ENCODE measurements around the gene SCYL2. TPM values are rescaled to one million over a fixed set of nuclear protein-coding genes. Genes with fewer than 3 reads are reported as not detected.

The SCYL2 gene
- total RNA-seq, 2 experiments from 2014 or later, result 37.5 to 40.8 TPM

GRCh38 chr12:100345020-100345767 is 78.2 kb downstream of the SCYL2 start:
- Histone ChIP-seq H3K27me3 (ENCODE audit: control insufficient read depth in 1 of 2, insufficient read depth in 2 of 2, low read length in 2 of 2) (no peaks in the 10 kb centered on the region), H3K27ac (ENCODE audit: low read depth in 1 of 2, low read length in 2 of 2) (no peak overlapping the region), H3K4me1 (ENCODE audit: insufficient read depth, low read length) (no peaks in the 10 kb centered on the region), H3K4me3 (ENCODE audit: low read length) (no peak overlapping the region), H3K36me3 (ENCODE audit: insufficient read depth, low read length) (no peaks in the 10 kb centered on the region), H3K9me3 (ENCODE audit: control insufficient read depth in 1 of 2, insufficient read depth in 1 of 2, low read length in 2 of 2) (no peaks in the 10 kb centered on the region)
- intact Hi-C loops (cut with DNase I, micrococcal nuclease), result no loop called here
- DNase-seq (no peak), ATAC-seq (ENCODE audit: poor library complexity) (no peak)
- CTCF ChIA-PET, result interaction anchor here (0.7 kb wide), 1 partner anchor 120 kb away, joined by 4 read pairs; no protein-coding TSS in a partner anchor
- POLR2A ChIA-PET, result no interaction called here
- TF ChIP-seq, protein P1, sequence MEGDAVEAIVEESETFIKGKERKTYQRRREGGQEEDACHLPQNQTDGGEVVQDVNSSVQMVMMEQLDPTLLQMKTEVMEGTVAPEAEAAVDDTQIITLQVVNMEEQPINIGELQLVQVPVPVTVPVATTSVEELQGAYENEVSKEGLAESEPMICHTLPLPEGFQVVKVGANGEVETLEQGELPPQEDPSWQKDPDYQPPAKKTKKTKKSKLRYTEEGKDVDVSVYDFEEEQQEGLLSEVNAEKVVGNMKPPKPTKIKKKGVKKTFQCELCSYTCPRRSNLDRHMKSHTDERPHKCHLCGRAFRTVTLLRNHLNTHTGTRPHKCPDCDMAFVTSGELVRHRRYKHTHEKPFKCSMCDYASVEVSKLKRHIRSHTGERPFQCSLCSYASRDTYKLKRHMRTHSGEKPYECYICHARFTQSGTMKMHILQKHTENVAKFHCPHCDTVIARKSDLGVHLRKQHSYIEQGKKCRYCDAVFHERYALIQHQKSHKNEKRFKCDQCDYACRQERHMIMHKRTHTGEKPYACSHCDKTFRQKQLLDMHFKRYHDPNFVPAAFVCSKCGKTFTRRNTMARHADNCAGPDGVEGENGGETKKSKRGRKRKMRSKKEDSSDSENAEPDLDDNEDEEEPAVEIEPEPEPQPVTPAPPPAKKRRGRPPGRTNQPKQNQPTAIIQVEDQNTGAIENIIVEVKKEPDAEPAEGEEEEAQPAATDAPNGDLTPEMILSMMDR (IDR thresholded peaks at IDR 0.05), result no peak
- Mint-ChIP-seq H3K4me3 (no peak overlapping the region), H3K27ac (no peak overlapping the region), H3K27me3 (no peaks in the 10 kb centered on the region), H3K36me3 (ENCODE audit: low read depth) (peaks cover 6% of the 10 kb centered on the region), H3K9me3 (peaks cover 3% of the 10 kb centered on the region), H3K4me1 (ENCODE audit: low read depth) (no peaks in the 10 kb centered on the region)

GRCh38 chr12:100346660-100347059 is 79.7 kb downstream of the SCYL2 start:
- CTCF ChIA-PET, result interaction anchor here (1.0 kb wide), 1 partner anchor 9 kb away, joined by 3 read pairs; no protein-coding TSS in a partner anchor
- Mint-ChIP-seq H3K4me3 (no peak overlapping the region), H3K27ac (no peak overlapping the region), H3K36me3 (ENCODE audit: low read depth) (peaks cover 6% of the 10 kb centered on the region), H3K27me3 (no peaks in the 10 kb centered on the region), H3K9me3 (peaks cover 3% of the 10 kb centered on the region), H3K4me1 (ENCODE audit: low read depth) (no peaks in the 10 kb centered on the region)
- H3K27me3 ChIP-seq (ENCODE audit: control insufficient read depth in 1 of 2, insufficient read depth in 2 of 2, low read length in 2 of 2), result no peaks in the 10 kb centered on the region
- no peaks in the 10 kb centered on the region for H3K9me3 ChIP-seq (ENCODE audit: control insufficient read depth in 1 of 2, insufficient read depth in 1 of 2, low read length in 2 of 2)
- no peak overlapping the region for H3K27ac ChIP-seq (ENCODE audit: low read depth in 1 of 2, low read length in 2 of 2)
- intact Hi-C loops (cut with DNase I, micrococcal nuclease), result no loop called here
- no peaks in the 10 kb centered on the region for H3K4me1 ChIP-seq (ENCODE audit: insufficient read depth, low read length)
- ATAC-seq (ENCODE audit: poor library complexity), result no peak
- no peak overlapping the region for H3K4me3 ChIP-seq (ENCODE audit: low read length)
- TF ChIP-seq, protein P1 (IDR thresholded peaks at IDR 0.05), result no peak
- no peaks in the 10 kb centered on the region for H3K36me3 ChIP-seq (ENCODE audit: insufficient read depth, low read length)
- POLR2A ChIA-PET, result no interaction called here
- no peak for DNase-seq

GRCh38 chr12:100348657-100349454 is 81.9 kb downstream of the SCYL2 start:
- Histone ChIP-seq H3K36me3 (ENCODE audit: insufficient read depth, low read length) (no peaks in the 10 kb centered on the region), H3K27ac (ENCODE audit: low read depth in 1 of 2, low read length in 2 of 2) (no peak overlapping the region), H3K27me3 (ENCODE audit: control insufficient read depth in 1 of 2, insufficient read depth in 2 of 2, low read length in 2 of 2) (no peaks in the 10 kb centered on the region), H3K9me3 (ENCODE audit: control insufficient read depth in 1 of 2, insufficient read depth in 1 of 2, low read length in 2 of 2) (no peaks in the 10 kb centered on the region), H3K4me1 (ENCODE audit: insufficient read depth, low read length) (no peaks in the 10 kb centered on the region), H3K4me3 (ENCODE audit: low read length) (no peak overlapping the region)
- no peaks in the 10 kb centered on the region for H3K36me3 Mint-ChIP-seq (ENCODE audit: low read depth)
- no peaks in the 10 kb centered on the region for H3K9me3 Mint-ChIP-seq
- no peaks in the 10 kb centered on the region for H3K4me1 Mint-ChIP-seq (ENCODE audit: low read depth)
- intact Hi-C loops (cut with DNase I, micrococcal nuclease), result no loop called here
- DNase-seq, result no peak
- TF ChIP-seq, protein P1 (IDR thresholded peaks at IDR 0.05), result no peak
- peaks cover 13% of the 10 kb centered on the region for H3K27me3 Mint-ChIP-seq
- POLR2A ChIA-PET, result no interaction called here
- no peak overlapping the region for H3K27ac Mint-ChIP-seq
- ATAC-seq (ENCODE audit: poor library complexity), result no peak
- H3K4me3 Mint-ChIP-seq, result no peak overlapping the region
- CTCF ChIA-PET, result no interaction called here

Data from CD4-positive, alpha-beta T cell (primary cell).